Measurements from ENCODE around the gene FBXL7.

GRCh38 chr5:15596936-15597335 is 97.0 kb downstream of the FBXL7 start:
- no peak for TF ChIP-seq YY1 (IDR thresholded peaks at IDR 0.05; ENCODE audit: low read depth)
- TF ChIP-seq REST (IDR thresholded peaks at IDR 0.05; ENCODE audit: low read depth), result no peak
- no peak for TF ChIP-seq EGR1 (IDR thresholded peaks at IDR 0.05)
- TF ChIP-seq CEBPB (IDR thresholded peaks at IDR 0.05), result no peak
- no peak for TF ChIP-seq EP300 (IDR thresholded peaks at IDR 0.05; ENCODE audit: borderline replicate concordance)

Measured in Ishikawa (cell line).